Suprapubic skin (tissue), 4 donors: ENCODE measurements around the gene HNRNPC.

ENCODE experiments used
- EP300 ChIP-seq: sonication (generic); formaldehyde crosslinking; IDR thresholded peaks from one replicate; pipeline ENCODE4 v1.6.1; 2017; ENCODE audit warnings: antibody characterized with exemption
- POLR2A ChIP-seq, 2 donors: fragments of 450-650 bp; IDR thresholded peaks; one replicate each; pipeline ENCODE4 v1.6.1; 2017; ENCODE audit warnings: antibody characterized with exemption in 2 of 2, mild to moderate bottlenecking in 2 of 2, moderate library complexity in 2 of 2
- POLR2AphosphoS5 ChIP-seq, 3 donors: sonication (generic); formaldehyde crosslinking; IDR thresholded peaks; one replicate each; pipeline ENCODE4 v1.6.1; 2017; ENCODE audit warnings: antibody characterized with exemption in 3 of 3
- TF ChIP-seq, protein P1 (sequence below), 2 donors: fragments of 200-600 bp in 1 of 2; fragments of 450-650 bp in 1 of 2; sonication (generic) in 1 of 2; IDR thresholded peaks; one replicate each; pipeline ENCODE4 v1.5.1; 2016 to 2019; ENCODE audit warnings: antibody characterized with exemption in 2 of 2, mild to moderate bottlenecking in 1 of 2, moderate library complexity in 1 of 2

DNA sequence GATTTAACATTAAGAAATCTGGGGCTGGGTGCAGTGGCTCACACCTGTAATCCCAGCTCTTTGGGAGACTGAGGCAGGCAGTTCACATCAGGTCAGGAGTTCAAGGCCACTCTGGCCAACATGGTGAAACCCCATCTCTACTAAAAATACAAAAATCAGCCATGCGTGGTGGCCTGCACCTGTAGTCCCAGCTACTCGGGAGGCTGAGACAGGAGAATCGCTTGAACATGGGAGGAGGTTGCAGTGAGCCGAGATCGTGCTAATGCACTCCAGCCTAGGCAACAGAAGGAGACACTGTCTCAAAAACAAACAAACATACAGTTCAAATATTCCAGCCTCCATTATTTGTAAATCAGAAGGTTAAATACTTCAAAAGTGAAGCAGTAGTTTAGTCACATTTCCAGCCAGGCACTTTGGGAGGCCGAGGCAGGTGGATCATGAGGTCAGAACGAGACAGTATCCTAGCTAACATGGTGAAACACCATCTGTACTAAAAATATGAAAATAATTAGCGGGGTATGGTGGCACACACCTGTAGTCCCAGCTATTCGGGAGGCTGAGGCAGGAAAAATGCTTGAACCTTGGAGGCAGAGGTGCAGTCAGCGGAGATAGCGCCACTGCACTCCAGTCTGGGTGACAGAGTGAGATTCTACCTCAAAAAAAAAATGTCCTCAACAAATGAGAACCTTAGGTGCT is 30.3 kb downstream of the HNRNPC start:
- TF ChIP-seq POLR2AphosphoS5 (IDR thresholded peaks at IDR 0.05) (no peak), EP300 (no peak), POLR2A (IDR thresholded peaks at IDR 0.05) (no peak)
- TF ChIP-seq, protein P1, sequence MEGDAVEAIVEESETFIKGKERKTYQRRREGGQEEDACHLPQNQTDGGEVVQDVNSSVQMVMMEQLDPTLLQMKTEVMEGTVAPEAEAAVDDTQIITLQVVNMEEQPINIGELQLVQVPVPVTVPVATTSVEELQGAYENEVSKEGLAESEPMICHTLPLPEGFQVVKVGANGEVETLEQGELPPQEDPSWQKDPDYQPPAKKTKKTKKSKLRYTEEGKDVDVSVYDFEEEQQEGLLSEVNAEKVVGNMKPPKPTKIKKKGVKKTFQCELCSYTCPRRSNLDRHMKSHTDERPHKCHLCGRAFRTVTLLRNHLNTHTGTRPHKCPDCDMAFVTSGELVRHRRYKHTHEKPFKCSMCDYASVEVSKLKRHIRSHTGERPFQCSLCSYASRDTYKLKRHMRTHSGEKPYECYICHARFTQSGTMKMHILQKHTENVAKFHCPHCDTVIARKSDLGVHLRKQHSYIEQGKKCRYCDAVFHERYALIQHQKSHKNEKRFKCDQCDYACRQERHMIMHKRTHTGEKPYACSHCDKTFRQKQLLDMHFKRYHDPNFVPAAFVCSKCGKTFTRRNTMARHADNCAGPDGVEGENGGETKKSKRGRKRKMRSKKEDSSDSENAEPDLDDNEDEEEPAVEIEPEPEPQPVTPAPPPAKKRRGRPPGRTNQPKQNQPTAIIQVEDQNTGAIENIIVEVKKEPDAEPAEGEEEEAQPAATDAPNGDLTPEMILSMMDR (IDR thresholded peaks at IDR 0.05), result no peak
